B cell (primary cell): Measurements from ENCODE around the gene STARD9. TPM values are rescaled to one million over a fixed set of nuclear protein-coding genes. Genes with fewer than 3 reads are reported as not detected.

Experiments
- ATAC-seq: fragments of 200-7000 bp; cut with Tn5 transposase; one replicate; pipeline ENCODE4 v1.10.0; 2021; ENCODE audit warnings: low read depth, mild to moderate bottlenecking, moderate number of reproducible peaks, moderate library complexity
- CTCF ChIA-PET: fragments of 350-600 bp; sonication (Branson Sonifier 250); formaldehyde crosslinking; loops from one replicate; lab custom pipeline; 2021; ENCODE audit warnings: antibody characterized with exemption, inconsistent platforms; lab: Charles Lee
- POLR2A ChIA-PET: fragments of 350-600 bp; sonication (Branson Sonifier 250); formaldehyde crosslinking; loops from one replicate; lab custom pipeline; 2021; ENCODE audit warnings: antibody characterized with exemption; lab: Charles Lee
- DNase-seq: peaks from one replicate; pipeline ENCODE4 v3.0.0; 2013
- H2AFZ ChIP-seq: 2 replicates; pipeline ENCODE4 v1.6.1; 2012; ENCODE audit warnings: mild to moderate bottlenecking, low read depth, low read length; ENCODE audit not compliant: insufficient read depth, poor library complexity, severe bottlenecking
- H3K27ac ChIP-seq, 2 donors: 1 replicate in 1 of 2; 2 replicates in 1 of 2; pipeline ENCODE4 v1.5.1; 2012 to 2013; ENCODE audit warnings: low read length in 2 of 2, mild to moderate bottlenecking in 2 of 2, moderate library complexity in 1 of 2
- H3K27me3 ChIP-seq, 4 experiments: fragments of 200-600 bp in 1 of 4; sonication (generic) in 1 of 4; replicated peaks in 1 of 4; 1 replicate in 2 of 4; 2 replicates in 2 of 4; pipeline versions ENCODE4 v1.6.1 to v1.7.0; 2013 to 2016; ENCODE audit warnings: low read length in 3 of 4, mild to moderate bottlenecking in 2 of 4, mixed read lengths in 1 of 4, moderate library complexity in 1 of 4; ENCODE audit not compliant: insufficient read depth in 4 of 4, control insufficient read depth in 3 of 4; ENCODE audit errors: control extremely low read depth in 1 of 4
- H3K36me3 ChIP-seq, 2 experiments: replicated peaks in 1 of 2; 1 replicate in 1 of 2; 2 replicates in 1 of 2; pipeline versions ENCODE4 v1.6.1 to v1.7.1; 2013; ENCODE audit warnings: low read length in 1 of 2; ENCODE audit not compliant: insufficient read depth in 2 of 2, control insufficient read depth in 1 of 2; ENCODE audit errors: control extremely low read depth in 1 of 2, extremely low read depth in 1 of 2
- H3K4me1 ChIP-seq, 2 donors: fragments of 200-600 bp in 1 of 2; sonication (generic) in 1 of 2; 1 replicate in 1 of 2; 2 replicates in 1 of 2; pipeline versions ENCODE4 v1.5.1 to v1.6.1; 2013 to 2017; ENCODE audit warnings: low read length in 2 of 2; ENCODE audit not compliant: control insufficient read depth in 2 of 2, insufficient read depth in 2 of 2
- H3K4me2 ChIP-seq: replicated peaks from 2 replicates; pipeline ENCODE3; 2012; ENCODE audit warnings: mild to moderate bottlenecking, low read depth, low read length; ENCODE audit not compliant: poor library complexity, severe bottlenecking
- H3K4me3 ChIP-seq, 5 experiments: fragments of 200-600 bp in 1 of 5; sonication (generic) in 1 of 5; 1 replicate in 3 of 5; 2 replicates in 2 of 5; pipeline versions ENCODE4 v1.5.1 to v1.7.0; 2011 to 2016; ENCODE audit warnings: low read length in 4 of 5, mild to moderate bottlenecking in 4 of 5, low read depth in 2 of 5, control low read depth in 1 of 5, moderate library complexity in 1 of 5; ENCODE audit not compliant: insufficient read depth in 1 of 5; ENCODE audit errors: control extremely low read depth in 1 of 5, extremely low read depth in 1 of 5
- H3K79me2 ChIP-seq: fragments of 200-600 bp; sonication (generic); one replicate; pipeline ENCODE4 v1.6.0; 2016; ENCODE audit warnings: low read length; ENCODE audit not compliant: control insufficient read depth, insufficient read depth
- H3K9ac ChIP-seq: fragments of 200-600 bp; sonication (generic); 2 replicates; pipeline ENCODE4 v1.6.1; 2017; ENCODE audit warnings: mild to moderate bottlenecking, low read length, moderate library complexity
- H3K9me3 ChIP-seq, 3 donors: one replicate each; pipeline versions ENCODE4 v1.6.1 to v1.7.1; 2013; ENCODE audit warnings: low read length in 2 of 3; ENCODE audit not compliant: control insufficient read depth in 2 of 3, insufficient read depth in 1 of 3; ENCODE audit errors: control extremely low read depth in 1 of 3
- H4K20me1 ChIP-seq: 2 replicates; pipeline ENCODE4 v1.6.0; 2012; ENCODE audit warnings: mild to moderate bottlenecking, low read length; ENCODE audit not compliant: insufficient read depth, control insufficient read depth, poor library complexity, severe bottlenecking
- H3K27ac Mint-ChIP-seq: one replicate; pipeline ENCODE4 v1.8.0; 2021; ENCODE audit warnings: mixed read lengths
- H3K27me3 Mint-ChIP-seq: one replicate; pipeline ENCODE4 v1.8.0; 2021; ENCODE audit warnings: mixed read lengths
- H3K4me1 Mint-ChIP-seq: one replicate; pipeline ENCODE4 v1.8.0; 2021; ENCODE audit warnings: mixed read lengths
- H3K4me3 Mint-ChIP-seq: one replicate; pipeline ENCODE4 v1.8.0; 2021; ENCODE audit warnings: mixed read lengths
- H3K9me3 Mint-ChIP-seq: one replicate; pipeline ENCODE4 v1.8.0; 2022; ENCODE audit warnings: mixed read lengths; ENCODE audit not compliant: insufficient read depth
- EZH2 ChIP-seq: IDR thresholded peaks from 2 replicates; pipeline ENCODE4 v1.6.1; 2012; ENCODE audit warnings: borderline replicate concordance, low read depth, mild to moderate bottlenecking, moderate library complexity, low read length; ENCODE audit not compliant: insufficient read depth, poor library complexity, severe bottlenecking
- WGBS: methylation state at CpG from one replicate; pipeline ENCODE4 v1.1.5; 2013; ENCODE audit warnings: missing lambda C conversion rate; ENCODE audit not compliant: insufficient coverage; 5-methylcytosine and 5-hydroxymethylcytosine counted together
- intact Hi-C: fragments of 100-400 bp; cut with micrococcal nuclease; formaldehyde crosslinking; loops from one replicate; pipeline ENCODE4 v1.10.0; 2022
- polyA plus RNA-seq: library from polyadenylated mRNA; depleted of rRNA; stranded (reverse); fragments of >200 nt; gene quantifications from 2 replicates; pipeline ENCODE4 v1.2.3, GENCODE V29; 2012
- total RNA-seq, 2 donors: library from RNA; stranded (reverse); fragments of 120-200 nt in 1 of 2; gene quantifications; 1 replicate in 1 of 2; 2 replicates in 1 of 2; pipeline versions ENCODE4 v1.2.3 to v1.2.4, GENCODE V29; 2013 to 2022
- TF ChIP-seq, protein P1 (sequence below): fragments of 200-600 bp; IDR thresholded peaks from one replicate; pipeline ENCODE4 v1.8.0; 2022; ENCODE audit warnings: antibody characterized with exemption, mild to moderate bottlenecking

Gene STARD9
- total and polyA plus RNA-seq, 2 donors (not counting 1 experiment from before 2014, with no cell fraction given), result 5.0 to 23.1 TPM

DNA sequence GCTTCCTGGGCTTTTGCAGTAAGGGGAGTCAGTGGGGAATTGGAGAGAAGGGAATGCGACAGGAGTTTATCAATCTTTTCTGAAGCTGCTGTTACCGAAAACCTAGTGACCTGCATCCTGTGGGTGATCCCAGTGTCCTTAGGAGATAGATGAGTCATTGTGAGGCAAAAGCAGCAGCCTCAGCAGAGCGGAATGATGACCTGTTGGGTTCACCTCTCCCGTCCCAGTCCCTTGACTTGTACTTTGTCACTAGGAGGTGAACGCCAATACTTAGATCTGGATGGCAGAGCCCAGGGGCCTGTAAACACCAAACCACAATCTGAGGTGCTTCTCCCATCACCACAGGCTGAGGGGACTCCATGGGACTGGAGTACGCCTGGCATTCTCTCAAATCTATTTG, 143.6 kb downstream of the STARD9 start:
- WGBS, result 98% methylated on average over 6 of the region's 6 CpGs
- no peak for ATAC-seq
- intact Hi-C loops, result no loop called here
- H3K9ac ChIP-seq, result no peak overlapping the region
- no peak overlapping the region for H3K27ac ChIP-seq
- H3K27me3 Mint-ChIP-seq, result no peaks in the 10 kb centered on the region
- no peaks in the 10 kb centered on the region for H3K79me2 ChIP-seq
- H3K4me2 ChIP-seq, result no peak overlapping the region
- no peaks in the 10 kb centered on the region for H3K9me3 ChIP-seq
- H4K20me1 ChIP-seq, result no peaks in the 10 kb centered on the region
- H3K4me1 Mint-ChIP-seq, result no peaks in the 10 kb centered on the region
- H3K4me1 ChIP-seq, result no peaks in the 10 kb centered on the region
- POLR2A ChIA-PET, result no interaction called here
- no peak overlapping the region for H3K4me3 Mint-ChIP-seq
- no peak for DNase-seq
- no peak overlapping the region for H2AFZ ChIP-seq
- peaks cover 3 to 18% of the 10 kb centered on the region in 2 experiments for H3K36me3 ChIP-seq
- no peak overlapping the region for H3K27ac Mint-ChIP-seq
- TF ChIP-seq EZH2, result no peak
- TF ChIP-seq, protein P1, sequence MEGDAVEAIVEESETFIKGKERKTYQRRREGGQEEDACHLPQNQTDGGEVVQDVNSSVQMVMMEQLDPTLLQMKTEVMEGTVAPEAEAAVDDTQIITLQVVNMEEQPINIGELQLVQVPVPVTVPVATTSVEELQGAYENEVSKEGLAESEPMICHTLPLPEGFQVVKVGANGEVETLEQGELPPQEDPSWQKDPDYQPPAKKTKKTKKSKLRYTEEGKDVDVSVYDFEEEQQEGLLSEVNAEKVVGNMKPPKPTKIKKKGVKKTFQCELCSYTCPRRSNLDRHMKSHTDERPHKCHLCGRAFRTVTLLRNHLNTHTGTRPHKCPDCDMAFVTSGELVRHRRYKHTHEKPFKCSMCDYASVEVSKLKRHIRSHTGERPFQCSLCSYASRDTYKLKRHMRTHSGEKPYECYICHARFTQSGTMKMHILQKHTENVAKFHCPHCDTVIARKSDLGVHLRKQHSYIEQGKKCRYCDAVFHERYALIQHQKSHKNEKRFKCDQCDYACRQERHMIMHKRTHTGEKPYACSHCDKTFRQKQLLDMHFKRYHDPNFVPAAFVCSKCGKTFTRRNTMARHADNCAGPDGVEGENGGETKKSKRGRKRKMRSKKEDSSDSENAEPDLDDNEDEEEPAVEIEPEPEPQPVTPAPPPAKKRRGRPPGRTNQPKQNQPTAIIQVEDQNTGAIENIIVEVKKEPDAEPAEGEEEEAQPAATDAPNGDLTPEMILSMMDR, result no peak
- no peaks in the 10 kb centered on the region for H3K9me3 Mint-ChIP-seq
- no peak overlapping the region for H3K4me3 ChIP-seq
- CTCF ChIA-PET, result interaction anchor here (1.4 kb wide), 1 partner anchor 15 kb away, joined by 5 read pairs; no protein-coding TSS in a partner anchor
- H3K27me3 ChIP-seq, result no peaks in the 10 kb centered on the region

DNA sequence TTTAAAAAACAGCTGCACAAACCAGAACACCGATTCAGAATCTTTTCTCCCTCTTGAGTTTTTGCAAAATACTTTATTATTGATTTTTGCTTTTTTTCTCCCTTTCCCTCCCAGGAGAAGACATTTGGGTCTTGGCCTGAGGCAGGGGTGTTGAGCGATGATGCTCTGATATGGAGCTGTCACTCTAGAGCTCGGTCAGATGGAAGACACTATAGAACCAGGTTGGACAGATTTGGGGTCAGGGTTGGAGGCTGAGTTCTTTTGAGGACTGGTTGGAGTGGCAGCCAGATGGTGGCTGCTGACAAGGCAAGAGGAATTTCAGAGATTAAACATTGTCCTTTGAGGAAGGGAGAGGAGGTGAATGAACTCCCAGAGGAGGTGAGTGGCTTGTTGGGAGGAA, 144.7 kb downstream of the STARD9 start:
- POLR2A ChIA-PET, result no interaction called here

More for the DNA sequence above, 144.7 kb downstream of the STARD9 start:
- H3K27ac ChIP-seq, result no peak overlapping the region
- 96% methylated on average over 2 of the region's 3 CpGs for WGBS
- H2AFZ ChIP-seq, result no peak overlapping the region
- Mint-ChIP-seq H3K4me1 (no peaks in the 10 kb centered on the region), H3K9me3 (no peaks in the 10 kb centered on the region), H3K27me3 (no peaks in the 10 kb centered on the region), H3K4me3 (no peak overlapping the region), H3K27ac (no peak overlapping the region)
- ATAC-seq (no peak), DNase-seq (no peak)
- H3K27me3 ChIP-seq, result no peaks in the 10 kb centered on the region
- no peak overlapping the region for H3K9ac ChIP-seq
- no peaks in the 10 kb centered on the region for H3K79me2 ChIP-seq
- intact Hi-C loops, result no loop called here
- TF ChIP-seq, protein P1, result no peak
- TF ChIP-seq EZH2, result no peak
- no peak overlapping the region for H3K4me2 ChIP-seq
- no peaks in the 10 kb centered on the region for H4K20me1 ChIP-seq
- no peaks in the 10 kb centered on the region for H3K4me1 ChIP-seq
- peaks cover 9 to 28% of the 10 kb centered on the region in 2 experiments for H3K36me3 ChIP-seq
- CTCF ChIA-PET, result interaction anchor here (1.4 kb wide), 1 partner anchor 16 kb away, joined by 5 read pairs; no protein-coding TSS in a partner anchor
- no peaks in the 10 kb centered on the region for H3K9me3 ChIP-seq
- no peak overlapping the region for H3K4me3 ChIP-seq
